HCT116 (cell line): ENCODE measurements around the gene MRPL34.

ENCODE experiments used
- CTCF ChIP-seq, 3 experiments: fragments of 200-600 bp in 1 of 3; sonication (generic) in 1 of 3; IDR thresholded peaks in 2 of 3; conservative IDR thresholded peaks in 1 of 3; 2 replicates each; pipeline ENCODE4 v1.5.1; 2012 to 2017; ENCODE audit warnings: low read depth in 2 of 3, low read length in 2 of 3, antibody characterized with exemption in 1 of 3, borderline replicate concordance in 1 of 3, control low read depth in 1 of 3, mild to moderate bottlenecking in 1 of 3, mixed read lengths in 1 of 3, mixed run types in 1 of 3, moderate library complexity in 1 of 3; ENCODE audit not compliant: insufficient read depth in 1 of 3
- SIN3A ChIP-seq: IDR thresholded peaks from 2 replicates; pipeline ENCODE4 v1.6.1; 2012; ENCODE audit warnings: low read depth
- YY1 ChIP-seq: IDR thresholded peaks from 2 replicates; pipeline ENCODE4 v1.6.1; 2011; ENCODE audit warnings: low read length, low read depth, moderate library complexity, mild to moderate bottlenecking; ENCODE audit not compliant: insufficient replicate concordance; ENCODE audit errors: extremely low read depth

DNA sequence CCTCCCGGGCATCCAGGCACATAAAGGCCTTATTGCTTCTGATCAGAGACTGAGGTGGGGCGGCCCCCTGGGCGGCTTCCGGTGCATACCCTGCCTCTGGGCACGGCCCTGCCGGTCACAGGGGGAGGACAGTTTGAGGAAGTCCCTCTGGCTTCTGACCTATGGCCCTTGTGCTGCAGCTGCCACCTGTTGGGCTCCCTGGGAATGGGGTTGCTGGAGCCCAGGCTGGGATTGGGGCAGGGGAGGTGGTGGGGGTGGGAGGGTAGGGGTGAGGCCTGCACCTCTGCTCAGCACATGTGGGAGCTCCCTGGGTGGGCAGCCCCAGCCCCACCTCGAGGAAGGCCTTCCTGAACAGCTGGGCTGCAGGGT is 18.3 kb downstream of the MRPL34 start:
- no peak for TF ChIP-seq CTCF (IDR thresholded peaks at IDR 0.05 in 2 of 3, conservative IDR thresholded peaks at IDR 0.05 in 1 of 3; ENCODE audit: borderline replicate concordance in 1 of 3, insufficient read depth in 1 of 3, low read depth in 2 of 3, low read length in 2 of 3)
- no peak for TF ChIP-seq YY1
- TF ChIP-seq SIN3A: no peak
